HG03196 (cell line): Measurements from ENCODE around the gene PARD3B.
"Not testable (repeated sequence)": the region's sequence is repeated elsewhere in the genome, so short reads cannot be mapped to it uniquely, and the experiment has no call there.

ENCODE experiments used
- ATAC-seq: cut with Tn5 transposase; IDR thresholded peaks from one replicate; pipeline ENCODE4 v1.9.1; 2021; ENCODE audit not compliant: unreplicated experiment

PARD3B gene

DNA sequence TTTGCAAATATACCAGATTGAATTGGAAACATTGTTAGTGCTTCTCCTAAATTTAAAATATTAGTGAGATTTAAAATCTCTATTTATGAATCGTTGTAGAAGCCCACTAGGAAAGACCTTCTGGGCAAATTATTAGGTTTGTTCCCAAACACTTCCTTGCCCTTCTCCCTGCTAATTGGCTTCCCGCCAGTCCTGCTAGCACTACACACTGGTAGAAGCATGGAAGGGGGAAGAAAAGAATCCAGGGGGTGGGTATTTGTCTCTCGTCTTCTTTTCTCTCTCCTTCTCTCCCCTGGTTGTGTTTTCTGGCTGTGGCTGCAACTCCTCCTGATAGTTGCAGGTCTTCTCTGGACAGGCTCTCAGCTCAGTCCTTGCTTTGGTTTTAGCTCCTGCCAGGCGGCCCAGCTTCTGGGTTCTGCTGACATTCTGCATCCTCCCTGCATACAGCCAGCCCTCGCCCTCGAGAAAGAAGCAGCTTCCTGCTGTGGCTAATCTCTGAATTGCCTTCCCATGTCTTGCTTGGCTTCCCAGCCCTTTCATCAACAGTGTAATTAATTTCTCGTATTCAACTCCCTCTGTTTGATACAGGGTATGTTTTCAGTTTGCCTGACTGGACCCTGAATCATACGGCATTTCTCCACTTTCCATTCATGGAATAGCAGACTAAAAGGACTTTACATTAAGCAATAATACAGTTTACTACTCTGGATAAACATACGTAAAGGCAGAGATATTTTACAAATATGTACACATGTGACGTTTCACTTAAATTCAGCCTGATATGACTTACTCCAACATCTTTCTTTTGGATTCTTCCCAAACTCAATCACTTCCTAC, 6.9 kb upstream of the PARD3B start:
- no peak for ATAC-seq

DNA sequence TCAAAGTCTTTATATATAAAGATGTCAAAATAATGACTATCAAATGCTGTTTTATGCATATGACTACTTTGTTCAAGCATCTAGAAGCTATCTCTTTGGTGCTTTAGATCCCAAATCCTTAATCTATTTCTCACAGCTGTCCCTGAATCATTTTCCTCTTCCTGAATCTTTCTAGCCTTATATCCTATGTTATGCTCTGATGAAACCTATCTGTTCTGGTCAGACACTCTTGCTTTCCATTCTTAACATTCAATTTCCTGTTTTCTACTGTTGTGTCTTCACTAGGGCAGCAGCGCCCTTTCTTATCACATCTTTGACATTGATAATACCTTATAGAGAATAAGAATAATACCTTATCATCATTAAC, 6.3 kb upstream of the PARD3B start:
- ATAC-seq, result no peak

DNA sequence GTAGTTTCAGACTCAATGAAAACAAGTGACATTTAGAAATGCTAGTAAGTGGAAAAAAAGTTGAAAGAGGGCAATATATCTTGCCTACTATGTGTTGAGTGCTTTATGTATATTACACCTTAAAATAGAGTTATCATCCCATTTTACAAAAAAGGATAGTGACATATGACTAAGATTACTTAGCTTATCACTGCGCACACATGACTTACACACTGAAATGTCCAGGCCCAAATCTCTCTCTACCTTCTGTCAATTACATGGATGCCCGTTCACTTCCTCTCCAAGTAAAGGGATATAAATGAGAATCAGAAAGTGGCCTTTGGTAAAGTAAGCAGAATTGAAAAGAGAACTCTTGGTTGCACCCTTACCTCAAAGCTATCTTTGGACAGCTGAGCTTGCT, 3.6 kb upstream of the PARD3B start:
- ATAC-seq, result no peak

DNA sequence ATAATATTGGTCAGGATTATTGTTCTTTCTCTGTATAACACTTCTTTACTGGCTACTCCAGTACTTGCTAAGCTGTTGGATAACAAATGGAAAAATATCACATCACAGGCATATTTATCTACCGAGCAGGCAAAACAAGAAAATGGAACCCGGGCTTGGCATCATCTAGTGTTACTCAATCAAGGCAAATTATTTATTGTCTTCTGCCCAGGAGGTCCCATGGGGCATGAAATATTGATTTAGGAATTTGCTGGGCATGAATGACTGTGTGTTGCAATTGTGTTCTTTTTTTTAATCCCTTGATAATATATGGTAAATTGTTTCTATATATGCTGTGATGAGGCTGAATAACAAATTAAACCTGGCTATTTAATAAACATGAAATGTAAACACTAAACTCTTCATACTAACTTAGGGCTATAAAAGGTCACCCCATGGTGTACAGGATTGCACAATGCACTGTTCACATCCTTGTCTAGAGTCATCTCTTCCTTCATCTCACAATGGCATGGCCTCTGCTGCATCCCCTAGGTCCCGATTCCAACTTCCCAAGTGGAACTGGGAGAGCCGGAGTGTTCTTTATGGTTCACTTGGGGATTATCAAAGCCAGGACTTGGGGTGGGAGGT, 2.2 kb upstream of the PARD3B start:
- ATAC-seq, result no peak

DNA sequence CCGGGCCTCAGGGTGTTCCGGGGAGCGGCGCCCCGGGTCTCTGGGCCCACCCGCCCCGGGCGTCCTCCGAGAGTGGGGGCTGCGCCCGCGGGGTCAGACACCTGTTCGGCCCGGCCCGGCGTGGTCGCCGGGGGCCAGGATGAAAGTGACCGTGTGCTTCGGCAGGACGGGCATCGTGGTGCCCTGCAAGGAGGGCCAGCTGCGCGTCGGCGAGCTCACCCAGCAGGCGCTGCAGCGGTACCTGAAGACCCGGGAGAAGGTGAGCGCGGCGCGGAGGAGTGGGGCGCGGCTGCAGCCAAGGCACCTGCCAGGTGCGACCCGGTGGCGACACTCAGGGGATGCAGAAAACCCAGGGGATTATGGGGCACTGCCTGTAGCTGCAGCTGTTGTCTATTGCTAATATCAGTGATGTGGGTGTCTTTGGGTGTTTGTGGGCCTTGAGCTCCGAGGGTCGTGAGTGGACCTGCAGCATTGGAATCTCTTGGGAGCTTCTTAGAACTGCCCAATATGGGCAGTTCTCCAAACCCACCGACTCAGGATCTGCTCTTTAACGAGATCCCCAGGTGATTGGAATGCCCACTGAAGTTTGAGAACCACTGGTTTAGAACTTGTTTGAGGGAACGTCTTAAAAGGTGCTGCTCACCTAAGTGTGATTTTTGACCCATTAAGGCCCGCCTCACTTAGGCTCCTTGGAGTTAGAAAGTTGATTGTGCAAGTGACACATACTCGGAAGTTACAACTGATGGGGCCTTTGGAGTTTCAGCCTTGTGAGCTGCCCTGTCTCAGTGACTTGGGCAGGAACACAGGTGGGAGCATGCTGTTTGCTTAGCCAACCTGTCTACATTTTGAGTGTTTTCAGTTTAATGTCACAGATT, 823 bp downstream of the PARD3B start:
- ATAC-seq, result no peak

DNA sequence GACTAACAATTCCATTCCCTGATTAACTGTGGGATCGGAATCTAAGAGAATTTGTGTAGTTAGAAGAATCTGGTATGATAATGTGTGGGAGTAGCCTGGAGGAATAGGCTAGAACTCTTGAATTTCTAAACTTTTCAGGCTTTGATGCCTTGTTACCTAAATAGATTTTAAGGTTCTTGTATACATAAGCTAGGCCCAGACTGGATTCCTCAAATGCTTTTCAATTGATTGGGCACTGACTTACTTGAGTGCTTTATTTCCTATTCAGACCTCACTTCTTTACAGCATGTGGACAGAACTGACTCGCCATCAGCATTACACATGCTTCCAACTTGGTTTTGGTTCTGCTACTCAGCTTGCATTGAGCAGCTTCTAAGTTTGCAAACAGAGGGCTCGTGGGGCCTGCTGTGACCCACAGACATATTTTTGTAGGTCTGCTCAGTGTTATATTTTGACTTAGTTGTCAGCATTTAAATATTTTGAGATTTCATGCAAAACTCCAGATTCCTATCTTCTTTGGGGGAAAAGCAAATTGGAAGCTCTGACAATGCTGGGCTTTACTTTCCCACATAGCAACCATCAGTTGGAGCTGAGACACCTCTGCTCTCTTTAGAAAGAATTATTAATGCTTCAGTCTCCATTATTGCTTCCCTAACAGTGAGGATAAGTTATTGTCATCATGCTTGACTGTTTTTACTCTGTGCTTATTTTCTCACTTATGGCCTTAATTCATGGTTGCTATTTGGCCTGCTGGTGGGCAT, 5.7 kb downstream of the PARD3B start:
- ATAC-seq, result no peak

DNA sequence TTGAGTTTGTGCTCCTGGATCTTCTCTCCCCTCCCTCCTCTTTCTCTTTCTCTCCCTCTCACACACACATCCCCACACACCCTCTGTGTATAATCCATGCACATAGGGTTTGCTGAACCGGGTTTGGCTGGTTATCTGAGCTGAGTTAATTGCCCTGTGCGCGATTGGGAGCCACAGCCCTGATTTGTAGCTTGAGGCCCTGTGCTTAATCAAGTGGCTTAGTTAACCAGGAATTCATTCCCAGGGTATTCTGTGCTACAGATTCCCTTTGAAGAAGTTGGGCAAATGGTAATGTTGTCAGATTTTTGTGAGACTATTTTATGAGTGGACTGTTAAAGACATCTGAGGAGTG, 6.2 kb downstream of the PARD3B start:
- no peak for ATAC-seq

DNA sequence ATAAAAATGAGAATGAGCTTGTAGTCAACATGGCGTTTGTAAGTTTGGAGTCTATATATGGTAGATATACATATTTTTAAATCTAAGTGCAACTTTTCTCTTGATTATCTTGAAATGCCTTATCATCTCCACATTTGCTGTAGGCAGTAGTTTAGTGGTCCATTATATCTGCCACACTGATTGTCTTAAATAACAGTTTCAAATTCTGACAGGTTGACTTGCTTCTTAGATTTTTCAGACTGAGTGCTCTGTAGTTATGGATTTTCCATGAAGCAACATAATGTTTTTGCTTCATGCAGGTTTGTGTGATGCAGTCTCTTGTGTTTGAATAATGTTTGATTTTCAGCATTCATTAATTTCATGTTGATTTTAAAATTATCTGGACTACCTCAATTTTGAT, 12.3 kb downstream of the PARD3B start:
- ATAC-seq, result no peak

DNA sequence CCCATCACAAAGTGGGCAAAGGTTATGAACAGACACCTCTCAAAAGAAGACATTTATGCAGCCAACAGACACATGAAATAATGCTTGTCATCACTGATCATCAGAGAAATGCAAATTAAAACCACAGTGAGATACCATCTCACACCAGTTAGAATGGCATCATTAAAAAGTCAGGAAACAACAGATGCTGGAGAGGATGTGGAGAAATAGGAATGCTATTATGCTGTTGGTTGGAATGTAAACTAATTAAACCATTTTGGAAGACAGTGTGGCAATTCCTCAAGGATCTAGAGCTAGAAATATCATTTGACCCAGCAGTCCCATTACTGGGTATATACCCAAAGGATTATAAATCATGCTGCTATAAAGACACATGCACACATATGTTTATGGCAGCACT, 14.1 kb downstream of the PARD3B start:
- not testable (repeated sequence) for ATAC-seq

DNA sequence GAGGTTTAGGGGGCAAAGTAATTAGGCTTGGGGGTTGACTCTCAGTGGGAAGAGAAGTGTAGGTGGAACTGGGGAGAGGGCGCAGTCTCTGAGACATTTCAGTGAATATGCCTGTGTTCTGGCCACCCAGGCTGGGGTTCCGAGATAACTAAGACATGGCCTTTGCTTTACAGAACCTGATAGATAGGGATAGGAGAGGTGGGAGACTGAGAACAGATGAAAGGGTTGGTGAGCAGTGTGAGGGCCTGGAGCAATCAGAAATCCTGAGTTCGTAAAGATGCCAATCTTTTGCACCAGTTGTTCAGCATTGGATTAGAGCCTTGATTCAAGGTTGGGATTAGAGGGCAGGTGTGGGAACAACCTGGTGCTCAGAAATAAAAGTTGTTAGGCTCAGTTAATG, 15.6 kb downstream of the PARD3B start:
- ATAC-seq, result no peak

DNA sequence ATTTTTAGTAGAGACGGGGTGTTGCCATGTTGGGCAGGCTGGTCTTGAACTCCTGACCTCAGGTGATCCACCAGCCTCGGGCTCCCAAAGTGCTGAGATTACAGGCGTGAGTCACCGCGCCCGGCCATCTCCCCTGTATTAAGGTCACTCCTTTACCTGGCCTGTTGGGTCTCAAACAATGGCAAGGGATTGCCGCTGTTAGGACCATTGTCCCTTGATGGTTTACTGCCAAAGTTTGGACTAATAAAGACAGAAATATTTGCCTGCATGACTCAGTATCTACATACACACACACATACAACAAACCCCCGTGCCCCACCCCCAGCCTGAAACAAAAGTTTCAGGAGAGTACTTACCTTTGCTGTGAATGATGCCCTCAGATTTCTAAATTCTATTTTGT, 16.5 kb downstream of the PARD3B start:
- no peak for ATAC-seq

DNA sequence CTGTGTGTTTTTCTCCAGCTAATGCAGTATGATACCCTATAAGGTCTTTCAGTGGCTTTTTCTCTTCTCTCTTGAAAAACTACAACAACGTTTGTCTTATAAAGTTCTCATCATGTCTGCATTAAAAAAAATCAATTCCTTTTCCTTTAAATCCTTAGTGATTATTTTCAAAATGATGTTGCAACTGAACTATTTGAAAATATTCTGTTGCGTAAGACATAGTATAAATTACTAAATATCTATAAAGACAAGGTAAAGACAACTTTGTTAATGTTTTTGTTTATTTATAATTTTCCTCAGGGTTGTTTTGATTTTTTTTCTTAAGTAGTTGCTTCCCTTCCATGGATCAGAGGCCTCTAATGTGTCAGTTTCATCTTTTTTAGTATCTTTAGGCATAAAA, 21.2 kb downstream of the PARD3B start:
- no peak for ATAC-seq

DNA sequence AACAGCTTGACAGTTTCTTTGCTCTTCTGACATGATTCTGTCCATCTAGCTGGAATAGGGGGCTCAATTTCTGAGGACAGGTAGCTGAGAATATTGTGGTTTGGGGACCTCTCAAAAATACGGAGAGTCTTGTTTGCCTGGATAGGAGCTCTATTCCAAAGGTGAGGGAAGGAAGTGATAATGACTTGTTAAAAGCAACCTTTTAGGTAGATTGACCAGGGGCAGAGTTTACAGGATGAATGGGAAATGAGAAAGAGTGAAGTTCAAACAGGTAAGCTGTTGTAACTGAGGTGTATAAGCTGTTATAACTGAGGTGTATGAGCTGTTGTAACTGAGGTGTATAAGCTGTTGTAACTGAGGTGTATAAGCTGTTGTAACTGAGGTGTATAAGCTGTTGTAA, 25.1 kb downstream of the PARD3B start:
- ATAC-seq, result no peak

DNA sequence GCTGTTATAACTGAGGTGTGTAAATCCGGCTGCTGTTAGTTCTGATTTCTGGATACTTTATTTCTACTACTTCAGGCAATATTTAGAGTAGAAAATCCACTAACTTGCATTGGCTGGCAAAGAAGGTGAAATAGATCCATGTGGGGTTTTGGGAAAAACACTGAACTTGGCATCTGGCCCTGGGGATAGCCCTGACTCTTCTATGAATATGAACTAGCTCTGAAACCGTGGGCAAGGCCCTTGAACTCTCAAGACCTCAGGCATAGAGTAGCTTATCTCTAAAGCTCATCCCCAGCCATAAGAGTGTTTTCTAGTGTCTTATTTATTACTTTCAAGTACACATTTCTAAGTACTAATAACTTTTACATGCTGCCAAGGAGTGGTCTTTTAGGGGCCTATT, 25.8 kb downstream of the PARD3B start:
- ATAC-seq, result no peak

DNA sequence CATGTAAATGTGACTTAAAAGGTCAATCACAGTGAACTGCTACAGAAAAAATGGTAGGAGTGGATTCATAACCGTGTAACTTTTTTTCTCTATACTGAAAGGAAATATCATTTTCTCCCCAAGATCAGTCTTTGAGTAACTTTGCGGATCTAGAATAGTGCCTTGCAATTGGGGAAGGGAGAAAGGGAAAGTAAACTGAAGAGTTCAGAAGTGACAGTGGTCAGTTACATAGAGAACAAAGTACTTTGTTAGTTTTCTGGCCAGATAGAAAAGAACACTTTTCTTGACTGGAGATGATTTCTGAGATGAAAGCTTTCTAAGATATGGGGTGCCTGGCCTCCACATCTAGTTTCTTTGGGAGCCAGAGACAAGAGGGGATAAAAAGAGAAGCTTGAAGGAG, 26.6 kb downstream of the PARD3B start:
- ATAC-seq, result no peak

DNA sequence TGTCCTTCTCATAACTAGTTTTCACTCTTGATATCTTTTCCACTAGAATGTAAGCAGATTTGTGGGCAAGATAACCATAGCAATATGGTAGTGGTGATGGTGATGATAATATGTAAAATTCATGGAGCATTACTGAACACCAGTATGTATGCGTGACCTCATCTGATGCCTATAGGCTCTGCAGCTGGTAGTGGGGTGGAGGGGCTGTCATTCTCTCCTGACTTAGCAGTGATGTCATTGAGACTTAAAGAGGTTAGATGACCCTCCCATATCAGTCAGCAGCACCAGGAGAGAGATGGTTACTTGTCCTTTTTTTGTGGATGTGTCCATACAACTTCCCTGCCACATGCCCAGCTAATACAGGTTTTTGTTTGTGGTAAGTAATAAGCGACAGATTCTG, 27.9 kb downstream of the PARD3B start:
- ATAC-seq, result no peak

DNA sequence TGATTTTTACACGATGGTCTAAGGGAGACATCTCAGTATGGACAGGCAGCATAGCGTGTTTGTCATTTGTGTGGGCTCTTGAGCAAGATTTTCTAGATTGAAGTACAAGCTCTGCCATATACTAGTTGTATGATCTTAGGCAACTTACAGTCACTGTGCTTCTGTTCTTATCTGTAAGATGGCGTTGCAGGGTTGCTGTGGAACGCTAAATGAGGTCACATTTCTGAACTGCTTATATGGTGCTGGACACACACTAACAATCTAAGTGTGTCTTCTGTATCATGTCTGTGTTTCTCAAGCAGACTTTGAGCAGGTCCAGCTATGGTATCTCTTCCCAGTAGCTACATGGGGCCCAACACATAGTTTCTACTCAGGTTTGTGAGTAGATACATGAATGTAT, 29.2 kb downstream of the PARD3B start:
- no peak for ATAC-seq

DNA sequence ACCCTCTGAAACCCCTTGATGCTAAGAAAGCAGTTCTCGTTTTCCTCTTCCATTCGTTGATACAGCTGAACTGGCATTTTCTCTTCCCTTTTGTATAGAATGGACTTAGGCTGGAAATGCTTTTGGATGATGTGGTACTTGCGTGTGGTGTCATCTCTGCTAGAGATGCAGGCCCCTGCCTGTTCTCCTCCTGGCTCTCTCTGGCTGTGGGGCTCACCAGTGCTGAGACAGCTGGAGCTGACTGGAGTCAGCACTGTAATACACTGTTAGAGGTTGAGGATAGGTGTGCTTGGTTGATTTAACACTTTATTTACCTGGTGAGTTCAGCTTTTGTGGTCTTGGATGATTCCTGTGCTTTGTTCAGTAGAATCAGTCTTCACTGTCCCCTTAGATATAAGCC, 30.2 kb downstream of the PARD3B start:
- no peak for ATAC-seq

DNA sequence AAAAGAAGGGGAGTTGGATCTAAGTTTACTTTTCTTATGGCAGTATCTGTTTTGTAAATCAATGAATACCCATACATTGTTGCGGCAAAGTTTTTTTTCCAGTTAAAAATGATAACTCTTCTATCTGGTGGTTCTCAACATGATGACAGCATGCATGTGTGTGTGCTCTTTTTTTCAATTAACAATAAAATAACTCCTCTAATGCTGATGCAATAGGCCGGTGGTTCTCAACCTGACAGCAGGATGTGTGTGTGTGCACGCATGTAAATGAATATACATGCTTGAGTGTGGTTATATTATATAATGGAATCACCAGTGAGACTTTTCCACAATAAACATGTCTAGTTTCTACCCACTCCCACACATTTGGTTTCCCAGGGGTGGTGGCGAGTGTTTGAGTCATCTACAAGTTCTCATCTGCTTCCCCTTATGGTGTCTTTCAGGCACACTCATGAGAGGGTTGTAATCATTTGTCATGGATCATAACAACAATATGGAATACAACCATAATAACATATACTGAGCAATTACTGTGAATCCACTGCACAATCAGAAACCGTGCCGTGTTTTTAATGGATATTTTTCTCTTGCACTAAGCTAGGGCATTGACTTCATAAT, 31.2 kb downstream of the PARD3B start:
- no peak for ATAC-seq

DNA sequence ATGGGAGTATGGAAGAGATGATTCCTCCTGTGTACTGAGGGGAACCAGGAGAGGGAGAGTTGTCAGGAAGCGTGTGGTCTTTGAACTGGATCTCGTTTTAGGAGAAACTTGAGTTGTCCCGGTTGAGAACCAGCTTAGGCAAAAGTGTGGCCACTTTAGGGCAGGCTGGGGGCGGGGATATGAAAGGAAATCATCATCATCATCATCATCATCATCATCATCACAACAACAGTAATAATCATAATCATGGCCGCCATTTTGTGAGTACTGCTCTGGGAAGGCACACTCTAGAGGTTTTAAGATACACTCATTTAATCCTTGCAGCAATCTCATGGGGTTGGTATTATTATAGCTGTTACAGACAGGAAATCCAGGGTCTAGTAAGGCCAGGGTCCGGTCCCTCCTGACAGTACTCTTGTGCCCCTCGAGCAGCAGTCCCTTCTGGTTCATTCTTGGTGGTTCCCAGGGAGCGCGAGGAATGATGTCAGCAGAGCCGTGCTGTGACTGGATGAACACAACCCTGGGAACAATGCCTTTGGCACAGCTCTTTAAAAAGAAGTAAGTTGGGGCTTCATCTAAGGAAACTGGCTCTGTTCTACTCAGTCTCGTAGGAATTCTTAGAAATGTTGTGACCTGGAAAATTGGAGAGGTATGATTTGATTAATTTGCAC, 33.8 kb downstream of the PARD3B start:
- ATAC-seq, result no peak
